ENCODE measurements around the gene RNF152.

RNF152 gene

GRCh38 chr18:61869636-61870035 is 23.2 kb downstream of the RNF152 start:
- H3K4me3 ChIP-seq (ENCODE audit: low read depth, low read length): no peak overlapping the region
- TF ChIP-seq, protein P1, sequence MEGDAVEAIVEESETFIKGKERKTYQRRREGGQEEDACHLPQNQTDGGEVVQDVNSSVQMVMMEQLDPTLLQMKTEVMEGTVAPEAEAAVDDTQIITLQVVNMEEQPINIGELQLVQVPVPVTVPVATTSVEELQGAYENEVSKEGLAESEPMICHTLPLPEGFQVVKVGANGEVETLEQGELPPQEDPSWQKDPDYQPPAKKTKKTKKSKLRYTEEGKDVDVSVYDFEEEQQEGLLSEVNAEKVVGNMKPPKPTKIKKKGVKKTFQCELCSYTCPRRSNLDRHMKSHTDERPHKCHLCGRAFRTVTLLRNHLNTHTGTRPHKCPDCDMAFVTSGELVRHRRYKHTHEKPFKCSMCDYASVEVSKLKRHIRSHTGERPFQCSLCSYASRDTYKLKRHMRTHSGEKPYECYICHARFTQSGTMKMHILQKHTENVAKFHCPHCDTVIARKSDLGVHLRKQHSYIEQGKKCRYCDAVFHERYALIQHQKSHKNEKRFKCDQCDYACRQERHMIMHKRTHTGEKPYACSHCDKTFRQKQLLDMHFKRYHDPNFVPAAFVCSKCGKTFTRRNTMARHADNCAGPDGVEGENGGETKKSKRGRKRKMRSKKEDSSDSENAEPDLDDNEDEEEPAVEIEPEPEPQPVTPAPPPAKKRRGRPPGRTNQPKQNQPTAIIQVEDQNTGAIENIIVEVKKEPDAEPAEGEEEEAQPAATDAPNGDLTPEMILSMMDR (IDR thresholded peaks at IDR 0.05; ENCODE audit: borderline replicate concordance, insufficient read depth, low read depth, low read length): no peak

- TF ChIP-seq, protein P1 (IDR thresholded peaks at IDR 0.05; ENCODE audit: borderline replicate concordance, insufficient read depth, low read depth, low read length): no peak
- H3K4me3 ChIP-seq (ENCODE audit: low read depth, low read length): no peak overlapping the region
Measured at GRCh38 chr18:61865466-61866175, 27.2 kb downstream of the RNF152 start.

DNA sequence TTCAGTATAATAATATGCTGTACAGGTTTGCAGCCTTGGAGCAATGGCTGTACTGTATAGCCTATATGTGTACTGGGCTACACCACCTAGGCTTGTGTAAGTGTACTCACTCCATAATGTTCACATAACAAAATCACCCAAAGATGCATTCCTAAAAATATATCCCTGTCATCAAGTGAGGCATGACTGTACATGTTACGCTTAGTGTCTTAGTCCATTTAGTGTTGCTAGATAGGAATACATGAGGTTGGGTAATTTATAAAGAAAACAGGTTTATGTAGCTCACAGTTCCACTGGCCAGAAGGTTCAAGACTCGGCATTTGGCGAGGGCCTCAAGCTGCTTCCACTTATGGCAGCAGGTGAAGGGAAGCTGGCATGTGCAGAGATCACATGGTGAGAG is 31.4 kb downstream of the RNF152 start:
- H3K4me3 ChIP-seq (ENCODE audit: low read depth, low read length): no peak overlapping the region
- TF ChIP-seq, protein P1 (IDR thresholded peaks at IDR 0.05; ENCODE audit: borderline replicate concordance, insufficient read depth, low read depth, low read length): no peak

- TF ChIP-seq, protein P1 (IDR thresholded peaks at IDR 0.05; ENCODE audit: borderline replicate concordance, insufficient read depth, low read depth, low read length): no peak
Measured at GRCh38 chr18:61860302-61860701, 32.5 kb downstream of the RNF152 start.

DNA sequence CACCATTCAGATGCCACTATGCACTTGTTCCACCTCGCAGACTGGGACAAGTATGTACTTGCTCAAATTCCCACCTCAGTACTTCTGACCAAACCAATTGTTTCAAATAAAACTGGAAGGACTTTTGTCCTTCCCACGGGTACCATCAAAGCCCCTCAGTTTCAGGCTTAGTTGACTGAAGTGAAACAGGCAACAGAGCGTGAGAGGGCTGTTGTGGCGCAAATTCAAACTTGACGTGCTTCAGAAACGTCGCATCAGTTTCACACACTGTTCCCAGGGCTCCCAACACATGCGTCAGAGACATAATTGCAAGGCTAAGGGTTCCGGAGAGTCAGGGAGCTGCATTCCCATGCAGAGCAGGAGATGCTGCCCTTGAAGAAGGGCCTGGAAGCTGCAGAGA is 33.7 kb downstream of the RNF152 start:
- no peak overlapping the region for H3K4me3 ChIP-seq (ENCODE audit: low read depth, low read length)
- TF ChIP-seq, protein P1 (IDR thresholded peaks at IDR 0.05; ENCODE audit: borderline replicate concordance, insufficient read depth, low read depth, low read length): no peak

More at GRCh38 chr18:61860302-61860701, 32.5 kb downstream of the RNF152 start:
- no peak overlapping the region for H3K4me3 ChIP-seq (ENCODE audit: low read depth, low read length)

DNA sequence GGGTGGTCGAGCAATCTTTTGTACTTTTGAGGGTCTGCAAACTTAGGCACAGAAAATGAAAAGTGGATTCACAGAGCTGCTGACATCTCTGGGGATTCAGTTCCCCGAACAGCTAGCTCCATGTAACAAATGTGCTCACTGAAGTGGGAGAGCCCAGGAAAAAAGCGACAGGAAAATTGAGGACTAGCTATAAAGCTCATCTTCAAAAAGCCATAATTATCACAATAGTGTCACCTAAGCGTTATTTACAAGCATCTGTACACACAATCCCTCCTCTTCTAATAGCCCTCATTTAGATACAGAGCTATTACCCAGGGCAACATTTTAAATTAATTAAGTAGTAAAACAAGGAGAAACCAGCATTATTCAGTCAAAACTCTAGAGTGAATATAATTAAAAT is 36.1 kb downstream of the RNF152 start:
- TF ChIP-seq, protein P1 (IDR thresholded peaks at IDR 0.05; ENCODE audit: borderline replicate concordance, insufficient read depth, low read depth, low read length): no peak
- no peak overlapping the region for H3K4me3 ChIP-seq (ENCODE audit: low read depth, low read length)

Data from GM12875 (cell line).